Stimulated activated naive CD8-positive, alpha-beta T cell treated with anti-CD3 and anti-CD28 coated beads, Interleukin-15, Interleukin-2, amounts not matched to agents 100 U/mL and 50 U/mL, for 24 hours (primary cell): ENCODE measurements around the gene CIT.
A peak's percentile ranks its signal among the peaks of the same experiment; 100 is the strongest.

Experiments
- ATAC-seq: fragments of 150-1000 bp; cut with Tn5 transposase; one replicate; pipeline ENCODE4 v1.10.0; 2021
- DNase-seq: peaks from one replicate; pipeline ENCODE4 v3.0.0; 2021

Gene CIT

GRCh38 chr12:119859241-119859640, 17.9 kb downstream of the CIT start:
- no peak for ATAC-seq

DNA sequence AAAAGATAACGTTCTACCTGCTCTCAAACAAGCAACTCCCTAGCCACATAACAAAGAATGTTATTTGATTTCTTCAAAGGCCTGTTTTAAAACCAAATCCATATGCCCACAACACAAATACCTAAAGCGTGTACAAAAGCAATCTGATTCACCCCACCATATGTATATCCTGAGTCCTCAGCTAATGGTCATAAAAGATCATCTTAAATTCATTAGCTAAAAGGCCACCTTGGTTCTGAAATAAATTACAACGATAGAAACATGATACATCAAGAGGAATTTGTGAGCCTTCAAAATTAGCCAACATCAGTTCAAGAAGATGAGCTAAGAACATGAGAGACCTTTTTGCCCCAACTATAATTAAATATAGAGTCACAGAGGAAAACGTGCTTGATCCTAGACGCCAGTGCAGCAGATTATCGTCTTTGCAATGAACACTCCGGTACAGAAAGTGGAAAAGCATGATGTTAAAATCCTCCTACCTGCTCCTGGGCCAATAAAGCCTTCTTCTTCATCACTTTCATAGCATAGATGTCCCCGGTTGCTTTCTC, 20.0 kb downstream of the CIT start:
- no peak for ATAC-seq
- no peak for DNase-seq

More at GRCh38 chr12:119859241-119859640, 17.9 kb downstream of the CIT start:
- no peak for DNase-seq

DNA sequence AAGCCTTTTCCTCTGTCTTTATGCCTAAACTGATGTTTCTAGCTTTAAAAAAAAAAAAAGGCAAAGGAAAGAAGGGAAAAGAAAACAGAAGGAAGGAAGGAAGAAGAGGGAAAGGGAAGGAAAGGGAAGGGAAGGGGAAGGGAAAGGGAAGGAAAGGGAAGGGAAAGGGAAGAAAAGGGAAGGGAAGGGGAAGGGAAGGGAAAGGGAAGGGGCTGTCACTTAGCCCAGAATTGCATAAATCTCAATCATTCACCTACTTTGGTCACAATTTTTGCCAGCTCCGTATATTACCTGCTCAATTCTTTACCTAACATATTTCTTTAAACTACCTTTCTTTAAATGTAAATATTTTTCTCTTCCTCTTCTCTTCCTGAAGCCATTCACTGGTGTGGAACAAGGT, 26.8 kb downstream of the CIT start:
- DNase-seq (no peak), ATAC-seq (no peak)

DNA sequence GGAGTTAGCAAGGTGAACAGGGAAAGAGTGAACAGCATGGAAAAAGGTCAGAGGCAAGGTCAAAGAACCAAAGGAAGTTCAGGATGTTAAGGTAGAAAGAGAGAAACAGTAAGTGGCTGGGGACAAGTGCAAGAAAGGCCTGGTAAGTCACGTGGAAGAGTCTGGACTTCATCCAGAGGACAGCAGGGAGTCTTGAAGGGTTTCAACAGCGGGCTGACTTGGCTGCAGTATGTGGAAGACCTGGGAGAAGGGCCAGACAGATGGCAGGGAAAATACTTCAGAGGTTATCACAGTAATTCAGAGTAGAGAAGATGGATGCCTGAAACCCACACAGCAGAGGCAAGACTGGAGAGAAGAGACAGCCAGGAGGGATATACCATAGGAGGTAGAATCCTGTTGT, 34.0 kb downstream of the CIT start:
- no peak for ATAC-seq
- no peak for DNase-seq

DNA sequence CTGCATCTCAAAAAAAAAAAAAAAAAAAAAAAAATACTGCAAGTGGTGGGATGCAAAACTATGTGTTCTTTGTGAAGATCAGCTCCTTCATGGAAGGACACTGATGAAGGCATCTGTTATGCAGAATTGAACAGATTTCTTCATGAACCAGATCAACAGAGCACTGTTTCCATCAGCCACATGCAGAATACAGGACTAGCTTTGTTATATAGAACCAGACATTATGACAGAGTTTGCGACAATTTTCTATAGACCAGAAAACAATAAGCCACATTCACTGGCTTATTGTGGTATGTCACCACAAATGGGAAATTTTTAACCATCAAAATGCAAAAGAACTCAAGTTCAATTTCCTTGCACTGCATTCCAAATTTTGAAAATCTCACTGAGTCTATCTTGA, 34.7 kb downstream of the CIT start:
- no peak for DNase-seq

DNA sequence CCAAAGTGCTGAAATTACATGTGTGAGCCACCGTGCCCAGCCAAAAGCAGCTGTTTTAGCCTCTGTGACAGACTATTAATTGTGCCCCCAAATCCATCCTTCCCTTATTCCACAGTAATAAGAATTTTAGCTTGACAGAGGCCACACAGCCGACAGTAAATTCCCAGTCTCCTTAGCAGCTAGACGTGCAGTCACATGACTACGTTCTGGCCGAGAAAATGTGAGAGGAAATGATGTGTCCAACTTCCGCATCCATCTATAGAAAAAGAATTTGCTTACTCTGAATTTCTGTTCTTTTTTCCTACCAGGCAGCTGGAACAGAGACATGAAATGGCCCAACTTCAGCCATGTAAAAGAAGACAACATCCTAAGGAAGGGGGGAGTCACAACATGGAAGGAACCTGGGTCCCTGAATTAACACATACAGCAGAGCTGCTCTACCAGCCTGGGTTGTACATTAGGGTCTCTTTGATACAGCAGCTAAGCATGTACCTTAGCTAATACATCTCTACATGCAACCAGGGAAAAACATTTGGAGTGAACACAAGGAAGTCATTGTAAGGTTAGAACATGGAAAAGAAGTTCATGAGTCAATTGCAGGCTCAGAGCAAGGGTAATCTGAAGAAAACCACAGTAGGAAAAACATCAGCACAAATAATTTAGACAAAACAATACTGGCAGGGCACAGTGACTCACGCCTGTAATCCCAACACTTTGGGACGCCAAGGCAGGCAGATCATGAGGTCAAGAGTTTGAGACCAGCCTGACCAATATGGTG, 35.5 kb downstream of the CIT start:
- no peak for ATAC-seq
- no peak for DNase-seq

More for the DNA sequence above, 34.7 kb downstream of the CIT start:
- no peak for ATAC-seq

DNA sequence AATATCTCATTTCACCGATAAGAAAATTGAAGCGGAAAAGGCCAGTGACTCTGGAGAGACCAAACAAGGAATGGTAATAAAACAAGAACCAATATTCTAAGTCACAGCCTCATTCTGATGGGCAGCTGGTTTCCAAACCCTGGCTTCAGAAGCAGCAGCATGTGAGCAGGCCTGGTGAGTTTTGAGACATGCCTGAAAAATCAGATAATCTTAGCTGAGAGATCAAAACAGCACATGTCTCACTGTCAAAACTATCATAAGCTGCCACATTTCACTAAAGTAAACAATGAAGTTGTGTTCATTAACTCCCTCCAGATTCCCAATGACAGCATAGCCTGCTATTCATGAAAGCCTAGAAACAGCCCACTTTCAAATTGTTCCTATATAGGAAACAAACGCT, 36.5 kb downstream of the CIT start:
- no peak for DNase-seq
- no peak for ATAC-seq

DNA sequence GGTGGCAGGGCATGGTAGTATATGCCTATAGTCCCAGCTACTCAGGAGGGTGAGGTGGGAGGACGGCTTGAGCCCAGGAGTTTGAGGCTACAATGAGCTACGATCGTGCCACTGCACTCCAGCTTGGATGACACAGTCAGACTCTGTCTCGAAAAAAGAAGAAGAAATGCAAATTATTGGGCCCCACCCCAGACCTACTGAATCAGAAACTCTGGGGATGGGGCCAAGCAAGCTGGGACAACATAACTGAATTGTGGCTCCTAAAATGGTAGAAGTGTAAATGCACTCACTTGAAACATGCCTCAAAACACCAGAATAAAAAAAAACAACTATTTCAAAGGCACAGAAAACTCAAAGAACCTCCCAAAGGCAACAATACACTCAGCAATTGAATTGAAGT, 37.0 kb downstream of the CIT start:
- ATAC-seq (no peak), DNase-seq (no peak)

- ATAC-seq (no peak), DNase-seq (no peak)
Measured at GRCh38 chr12:119838826-119839600, 38.1 kb downstream of the CIT start.

- DNase-seq (no peak), ATAC-seq (no peak)
Measured at GRCh38 chr12:119836781-119837180, 40.3 kb downstream of the CIT start.

- no peak for DNase-seq
- no peak for ATAC-seq
Measured at GRCh38 chr12:119835068-119835467, 42.1 kb downstream of the CIT start.

DNA sequence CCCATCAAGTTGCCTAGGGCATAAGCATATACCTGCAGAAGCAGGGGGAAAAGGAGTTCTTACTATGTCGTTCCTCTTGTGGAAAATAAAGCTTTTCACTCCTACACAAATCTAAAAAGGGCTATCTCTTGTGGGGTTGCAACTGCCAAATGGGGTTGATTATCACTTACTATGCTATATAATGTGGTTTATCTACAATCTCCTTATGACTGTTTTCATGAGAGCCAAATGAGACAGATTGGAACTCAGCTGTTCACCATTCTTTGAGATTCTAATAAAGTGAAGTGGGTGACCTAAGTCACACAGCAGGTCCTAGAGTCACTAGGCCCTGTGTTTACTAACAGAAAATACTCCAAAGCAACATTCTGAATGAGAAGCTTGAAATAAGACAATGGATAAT, 47.7 kb downstream of the CIT start:
- DNase-seq (no peak), ATAC-seq (peak; percentile 55)

DNA sequence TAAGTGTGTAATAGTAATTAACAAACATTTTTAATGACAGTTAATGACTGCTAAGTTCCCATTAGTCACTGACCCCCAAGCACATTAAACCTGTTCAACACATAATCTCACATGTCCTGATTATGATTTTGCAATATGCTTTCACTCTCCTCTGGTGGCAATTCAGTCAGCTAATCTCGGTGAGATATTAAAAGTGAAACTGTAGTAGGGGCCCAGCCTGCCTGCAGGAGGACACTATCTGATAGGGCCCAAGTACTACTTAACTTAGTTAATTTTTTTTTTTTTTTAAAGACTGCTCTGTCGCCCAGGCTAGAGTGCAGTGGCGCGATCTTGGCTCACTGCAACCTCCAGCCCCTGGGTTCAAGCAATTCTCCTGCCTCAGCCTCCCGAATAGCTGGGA, 48.8 kb downstream of the CIT start:
- DNase-seq: no peak
- no peak for ATAC-seq

GRCh38 chr12:119827760-119828159, 49.4 kb downstream of the CIT start:
- DNase-seq: no peak
- no peak for ATAC-seq

DNA sequence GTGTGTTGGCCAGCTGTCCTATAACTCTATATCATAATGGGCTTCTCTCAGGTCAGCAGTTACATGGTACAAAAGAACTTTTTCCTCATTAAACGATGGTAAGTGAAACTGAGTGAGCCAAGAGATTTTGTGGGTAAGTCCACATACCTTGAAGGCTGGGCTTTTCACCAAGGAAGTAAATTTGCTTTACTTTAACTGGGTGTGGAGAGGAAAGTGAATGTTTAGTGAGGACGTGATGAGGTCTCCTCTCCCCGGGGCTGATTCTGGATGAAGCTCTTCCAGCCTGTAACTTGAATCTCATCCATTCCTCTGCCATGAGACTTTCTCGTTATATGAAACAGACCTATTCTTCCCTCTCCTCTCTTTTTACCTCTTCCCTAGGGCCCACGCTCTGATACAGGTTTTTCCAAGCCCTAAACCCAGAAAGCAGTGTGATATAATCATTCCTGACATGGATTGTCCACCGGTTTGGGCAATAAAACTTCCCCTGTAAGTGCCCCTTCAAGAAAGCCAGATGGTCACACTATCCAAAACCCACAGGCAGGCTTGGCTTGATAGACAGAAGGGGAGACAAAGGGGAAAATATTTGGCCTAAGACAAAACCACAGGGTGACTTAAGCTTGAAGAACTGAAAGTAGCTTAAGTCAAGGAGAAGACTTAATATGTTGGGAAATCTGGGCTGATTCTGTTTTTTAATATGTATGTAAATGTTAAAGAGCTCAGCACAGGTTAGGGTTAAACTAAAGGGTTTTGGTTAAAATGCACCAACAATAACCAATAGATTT, 50.3 kb downstream of the CIT start:
- ATAC-seq (no peak), DNase-seq (no peak)

GRCh38 chr12:119825262-119825661, 51.9 kb downstream of the CIT start:
- DNase-seq: no peak
- ATAC-seq: no peak

DNA sequence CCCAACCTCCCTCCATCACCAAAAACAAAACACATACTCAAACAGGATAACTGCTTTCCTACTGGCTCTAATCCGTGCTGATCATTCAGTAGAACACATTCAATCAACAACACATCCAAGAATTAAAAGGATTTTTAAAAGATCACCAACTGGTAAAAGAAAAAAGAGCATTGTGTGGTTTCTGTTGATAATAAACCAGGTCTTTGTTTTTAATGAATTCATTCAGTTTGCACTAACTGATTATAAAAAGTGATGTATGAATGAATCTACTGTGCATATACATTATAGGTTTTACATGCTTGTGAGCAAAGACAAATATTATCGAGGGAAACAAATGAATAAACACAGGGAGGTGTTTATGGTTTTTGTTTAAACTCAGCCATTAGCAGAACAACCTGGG, 55.1 kb downstream of the CIT start:
- DNase-seq: no peak
- ATAC-seq: no peak

- DNase-seq (no peak), ATAC-seq (no peak)
Measured at GRCh38 chr12:119819322-119819721, 57.8 kb downstream of the CIT start.

DNA sequence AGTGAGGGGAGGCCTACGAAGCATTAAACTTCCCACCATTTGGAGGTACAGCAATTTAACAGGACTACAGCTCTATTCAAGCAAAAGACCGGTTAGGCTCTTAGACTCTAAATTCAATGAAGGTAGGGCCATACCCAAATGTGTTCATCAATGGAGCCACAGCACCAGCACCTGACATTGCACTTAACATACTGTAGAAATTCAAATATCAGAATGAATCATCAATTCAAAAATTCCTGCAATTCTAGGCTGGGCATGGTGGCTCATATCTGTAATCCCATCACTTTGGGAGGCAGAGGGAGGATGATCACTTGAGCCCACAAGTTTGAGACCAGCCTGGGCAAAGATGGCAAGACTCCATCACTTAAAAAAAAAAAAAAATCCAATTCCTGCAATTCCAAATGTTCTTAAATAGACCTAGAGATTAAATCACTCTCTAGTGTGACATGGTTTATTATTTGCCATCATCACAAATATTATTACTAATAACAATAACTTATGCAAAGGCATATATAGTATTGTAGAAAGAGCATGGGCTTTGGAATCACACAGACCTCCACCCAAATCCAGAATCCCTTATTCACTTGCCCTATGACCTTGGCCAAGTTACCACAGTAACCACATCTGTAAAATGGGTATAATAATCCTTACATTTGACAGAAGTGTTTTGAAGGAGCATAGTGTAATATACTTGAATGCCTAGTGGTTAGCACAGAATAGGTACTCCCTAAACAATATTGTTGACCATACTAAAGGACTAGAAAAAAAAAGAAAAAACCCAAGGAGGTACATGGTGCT, 59.4 kb downstream of the CIT start:
- DNase-seq (no peak), ATAC-seq (no peak)

DNA sequence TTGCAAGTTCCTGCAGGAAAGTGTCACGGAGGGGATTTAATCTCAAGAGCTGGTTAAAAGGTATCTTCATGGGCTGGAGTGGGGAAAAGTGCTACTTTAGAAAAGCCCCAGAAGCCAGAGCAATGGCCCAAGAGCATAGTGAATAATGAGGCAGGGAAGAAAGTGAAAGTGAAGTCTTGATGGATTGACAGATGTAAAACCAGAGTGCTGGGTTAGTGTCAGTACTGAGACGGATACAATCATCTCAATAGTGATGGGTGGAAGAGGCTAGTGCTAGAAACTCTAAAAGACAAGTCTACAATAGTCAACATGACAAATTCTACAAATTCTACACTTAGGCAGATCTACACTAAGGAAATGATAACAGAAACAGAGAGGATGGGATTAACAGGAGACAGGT, 68.1 kb downstream of the CIT start:
- no peak for ATAC-seq
- no peak for DNase-seq

DNA sequence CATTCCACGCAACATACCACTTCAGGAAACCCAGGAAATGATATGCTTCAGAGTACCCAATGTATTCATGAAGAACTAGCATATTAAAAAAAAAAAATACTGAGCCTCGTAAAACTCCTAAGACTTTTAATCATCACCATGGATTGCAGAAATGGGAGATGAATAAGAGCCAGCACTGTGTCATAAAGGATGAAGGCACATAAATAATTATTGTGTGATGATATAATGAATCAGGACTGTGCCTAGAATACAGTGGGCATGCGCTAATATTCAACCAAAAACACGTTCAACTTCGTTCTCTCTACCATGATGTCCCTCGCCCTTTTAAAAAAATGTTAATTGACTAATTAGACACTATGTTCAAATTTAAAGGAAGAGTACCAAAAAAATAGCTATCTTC, 68.7 kb downstream of the CIT start:
- ATAC-seq: no peak
- DNase-seq: no peak

GRCh38 chr12:119807380-119807779, 69.7 kb downstream of the CIT start:
- no peak for ATAC-seq
- no peak for DNase-seq
